T-helper 1 cell treated with Interleukin-12 subunit alpha and Interleukin-12 subunit beta and Interleukin-4 antibody, amounts not matched to agents 30 ng/mL and 1 ng/mL, for 36 hours (primary cell): ENCODE results near the gene SSTR4. TPM values are rescaled to one million over a fixed set of nuclear protein-coding genes. Genes with fewer than 3 reads are reported as not detected.
"Not testable (repeated sequence)": the region's sequence is repeated elsewhere in the genome, so short reads cannot be mapped to it uniquely, and the experiment has no call there.

Experiments used
- intact Hi-C: fragments of 100-400 bp; cut with micrococcal nuclease; formaldehyde crosslinking; loops from one replicate; pipeline ENCODE4 v1.15.1; 2024
- total RNA-seq: library from RNA; stranded (reverse); gene quantifications from 2 replicates; pipeline ENCODE4 v1.2.3, GENCODE V29; 2022

Gene SSTR4
- total RNA-seq, 1 donor from 2014 or later = not detected

GRCh38 chr20:23018432-23018831 is 16.7 kb upstream of the SSTR4 start:
- intact Hi-C loops = no loop called here

- intact Hi-C loops = no loop called here
Observed at GRCh38 chr20:23018941-23019340, 16.2 kb upstream of the SSTR4 start.

DNA sequence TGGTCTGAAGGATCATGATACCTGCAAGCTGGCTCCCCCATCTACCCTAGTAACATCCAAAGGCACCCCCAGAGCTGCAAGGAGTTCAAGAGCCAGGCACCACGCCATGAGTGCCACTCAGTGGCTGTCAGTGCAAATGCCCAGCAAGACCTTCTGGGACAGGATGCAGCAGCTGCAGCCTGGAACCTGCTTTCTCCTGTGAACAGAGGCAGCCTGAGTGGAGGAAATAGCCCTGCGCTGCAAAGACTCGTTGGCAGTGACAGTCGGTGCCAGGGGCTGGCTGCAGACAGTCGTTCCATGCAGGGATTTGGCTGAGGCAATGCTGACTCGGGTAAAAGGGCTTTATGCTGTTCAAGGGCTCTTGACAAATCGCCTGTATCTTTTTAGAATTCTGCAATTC is 15.7 kb upstream of the SSTR4 start:
- intact Hi-C loops = no loop called here

DNA sequence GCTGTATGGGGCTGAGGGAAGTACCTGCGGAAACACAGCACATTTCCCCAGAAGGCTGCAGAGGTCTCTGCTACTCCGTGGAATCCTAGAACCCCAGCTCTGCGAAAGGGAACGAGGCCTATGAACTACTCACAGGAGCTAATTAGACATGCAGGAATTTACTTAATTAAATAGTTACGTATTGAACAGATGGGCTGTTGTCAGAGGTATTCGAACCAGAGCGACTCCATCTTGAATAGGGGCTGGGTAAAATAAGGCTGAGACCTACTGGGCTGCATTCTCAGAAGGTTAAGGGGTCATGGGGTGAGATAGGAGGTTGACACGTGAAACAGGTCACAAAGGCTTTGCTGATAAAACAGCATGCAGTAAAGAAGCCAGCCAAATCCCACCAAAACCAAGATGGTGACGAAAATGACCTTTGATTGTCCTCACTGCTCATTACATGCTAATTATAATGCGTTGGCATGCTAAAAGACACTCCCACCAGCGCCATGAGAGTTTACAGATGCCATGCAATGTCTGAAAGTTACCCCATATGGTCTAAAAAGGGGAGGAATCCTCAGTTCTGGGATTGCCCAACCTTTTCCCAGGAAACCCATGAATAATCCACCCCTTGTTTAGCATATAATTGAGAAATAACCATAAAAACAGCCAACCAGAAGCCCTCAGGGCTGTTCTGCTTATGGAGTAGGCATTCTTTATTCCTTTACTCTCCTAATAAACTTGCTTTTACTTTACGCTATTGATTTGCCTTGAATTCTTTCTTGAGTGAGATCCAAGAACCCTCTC is 14.7 kb upstream of the SSTR4 start:
- intact Hi-C loops = no loop called here

DNA sequence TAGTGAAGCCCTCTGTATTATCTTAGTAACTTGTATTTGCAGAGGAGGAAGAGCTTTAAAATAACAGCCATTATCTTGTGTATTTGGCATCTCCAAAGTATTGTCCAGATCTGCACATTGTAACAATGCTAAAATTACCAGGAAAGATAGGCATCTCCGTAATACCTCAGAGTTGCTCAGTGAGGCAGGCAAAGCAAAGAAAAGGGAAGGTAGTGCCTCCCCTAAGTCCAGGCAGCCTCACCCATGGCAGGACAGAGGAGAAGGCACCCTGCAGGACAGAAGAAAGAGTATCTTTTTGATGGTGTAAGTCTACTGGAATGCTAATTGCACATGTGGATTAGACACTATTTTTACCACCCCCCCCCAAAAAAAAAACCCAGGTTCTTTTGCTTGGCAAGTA is 13.6 kb upstream of the SSTR4 start:
- intact Hi-C loops = no loop called here

- intact Hi-C loops = no loop called here
Observed at GRCh38 chr20:23021951-23022350, 13.2 kb upstream of the SSTR4 start.

DNA sequence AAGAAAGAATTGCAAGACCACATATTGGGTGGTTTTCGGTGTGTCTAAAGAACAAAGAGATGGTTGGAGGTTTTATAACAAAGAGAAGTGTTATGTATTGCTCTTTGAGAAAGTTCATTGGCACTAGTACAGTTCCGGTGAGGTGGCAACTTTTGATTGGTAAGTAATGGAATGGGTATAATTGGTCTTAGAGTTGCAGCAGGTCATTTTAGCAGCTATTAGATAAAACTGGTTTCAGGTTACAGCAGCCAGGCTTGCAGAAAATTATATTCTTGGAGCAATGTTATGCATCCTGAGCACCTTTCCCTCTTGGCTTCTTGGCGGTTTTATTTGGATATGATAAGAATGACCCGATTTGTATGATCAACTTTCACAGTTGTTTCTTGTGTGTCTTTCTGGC is 12.3 kb upstream of the SSTR4 start:
- intact Hi-C loops = no loop called here

DNA sequence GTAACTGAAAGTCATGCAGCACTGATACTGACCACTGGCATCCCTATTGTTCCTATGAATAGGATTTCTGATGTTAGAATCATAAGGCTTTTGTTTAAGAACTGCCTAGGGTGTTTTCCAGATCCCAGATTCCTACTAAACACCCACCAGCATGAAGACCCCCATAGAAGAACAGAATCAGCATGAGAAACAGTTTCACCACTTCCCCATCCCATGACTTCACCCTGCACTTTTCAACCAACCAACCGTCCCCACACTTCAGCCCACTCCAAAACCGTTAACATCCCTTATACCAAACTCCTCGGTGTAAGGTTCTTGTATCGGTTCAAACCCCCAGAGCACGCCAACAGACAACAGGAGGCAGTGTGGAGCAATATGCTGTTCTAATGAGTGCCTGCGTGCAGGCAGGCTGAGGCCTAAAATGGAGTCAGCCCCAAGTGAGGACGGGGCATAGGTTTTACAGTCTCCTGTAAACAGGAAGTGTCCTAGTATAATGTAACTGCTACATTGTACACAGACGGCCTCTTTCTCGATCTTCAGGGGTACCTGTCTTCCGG is 11.4 kb upstream of the SSTR4 start:
- intact Hi-C loops = no loop called here

DNA sequence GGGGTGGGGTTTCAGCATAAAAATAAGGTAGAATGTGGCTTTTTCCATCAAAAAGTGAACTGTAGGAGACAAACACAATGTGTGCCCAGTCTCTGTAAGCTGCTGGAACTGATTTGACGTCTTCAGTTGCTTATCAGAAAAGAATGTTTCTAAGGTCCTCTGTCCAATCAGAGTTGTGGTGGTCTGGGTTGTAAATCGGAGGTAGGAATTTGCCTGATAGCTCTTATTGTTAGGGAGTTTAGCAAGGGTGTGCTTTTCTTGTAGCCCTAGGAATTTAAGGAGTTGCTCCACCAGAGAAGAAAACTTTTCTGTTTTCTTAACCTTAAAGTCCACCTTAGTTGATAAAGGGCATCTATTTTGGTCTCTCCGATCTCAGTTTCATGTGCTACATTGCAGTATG is 10.4 kb upstream of the SSTR4 start:
- intact Hi-C loops = no loop called here

GRCh38 chr20:23025503-23025902 is 9.6 kb upstream of the SSTR4 start:
- intact Hi-C loops = not testable (repeated sequence)

DNA sequence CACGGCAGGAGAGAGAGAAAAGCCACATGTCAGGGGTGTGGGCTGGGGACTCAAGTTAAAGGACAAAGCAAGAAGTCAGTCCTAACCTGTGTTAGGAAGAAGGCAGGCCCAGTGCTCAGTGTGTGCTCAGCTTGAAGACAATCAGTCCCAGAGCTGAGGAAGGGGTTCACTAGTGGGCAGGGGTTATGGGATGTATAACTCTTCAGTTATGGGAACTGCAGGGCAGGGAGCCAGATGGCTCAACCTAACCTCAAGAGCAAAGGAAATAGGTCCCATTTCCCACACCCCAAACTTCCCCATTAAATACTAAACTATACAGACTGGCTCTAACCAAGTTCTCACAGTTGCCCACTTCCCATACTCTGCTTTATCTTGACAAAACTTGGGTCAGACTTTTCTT is 7.4 kb upstream of the SSTR4 start:
- intact Hi-C loops = no loop called here

DNA sequence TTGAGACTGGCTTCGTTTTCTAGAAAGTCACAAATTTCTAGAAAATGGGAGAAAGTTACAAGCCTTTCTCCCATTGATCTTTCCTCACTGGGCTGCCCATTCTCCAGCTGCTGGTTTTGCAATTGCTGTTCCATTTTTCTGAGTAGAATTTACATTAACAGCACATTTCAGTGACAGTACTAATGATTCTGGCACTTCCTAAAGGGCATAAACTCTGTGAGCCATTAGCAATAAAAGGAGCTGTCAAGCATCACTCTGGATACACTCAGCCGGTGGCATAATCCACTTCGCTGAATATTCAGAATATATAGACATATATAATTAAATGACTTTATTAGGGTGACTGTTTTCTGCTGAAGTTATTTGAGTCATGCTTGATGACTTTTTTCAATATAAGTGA is 6.7 kb upstream of the SSTR4 start:
- intact Hi-C loops = no loop called here

- intact Hi-C loops = no loop called here
Observed at GRCh38 chr20:23029324-23029723, 5.8 kb upstream of the SSTR4 start.

- intact Hi-C loops = loop anchor here (10.0 kb wide), 1 partner anchor 57 kb away; no protein-coding TSS in a partner anchor
Observed at GRCh38 chr20:23031346-23031745, 3.8 kb upstream of the SSTR4 start.

- intact Hi-C loops = loop anchor here (10.0 kb wide), 1 partner anchor 57 kb away; no protein-coding TSS in a partner anchor
Observed at GRCh38 chr20:23032056-23032749, 2.9 kb upstream of the SSTR4 start.

- intact Hi-C loops = loop anchor here (10.0 kb wide), 1 partner anchor 58 kb away; no protein-coding TSS in a partner anchor
Observed at GRCh38 chr20:23032750-23033078, 2.4 kb upstream of the SSTR4 start.

DNA sequence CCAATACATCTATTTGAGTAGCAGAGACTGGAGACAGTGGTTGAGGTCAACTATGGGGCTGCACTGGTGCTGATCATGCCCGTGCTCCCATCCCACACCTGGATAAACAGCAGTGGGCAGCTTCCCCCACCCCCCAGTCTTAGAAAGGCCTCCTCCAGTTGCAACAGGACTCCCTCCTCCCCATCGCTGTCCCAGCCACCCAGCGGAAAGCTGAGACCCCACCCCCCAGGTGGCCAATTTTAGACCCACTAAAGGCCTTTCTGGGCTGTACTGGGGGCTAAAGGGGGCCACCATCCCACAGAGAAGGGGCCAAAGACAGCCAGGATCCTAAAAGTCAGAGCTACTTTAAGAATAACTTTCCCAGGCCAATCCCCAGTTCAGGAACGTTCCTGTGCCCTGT is 1.2 kb upstream of the SSTR4 start:
- intact Hi-C loops = loop anchor here (10.0 kb wide), 1 partner anchor 59 kb away; no protein-coding TSS in a partner anchor

DNA sequence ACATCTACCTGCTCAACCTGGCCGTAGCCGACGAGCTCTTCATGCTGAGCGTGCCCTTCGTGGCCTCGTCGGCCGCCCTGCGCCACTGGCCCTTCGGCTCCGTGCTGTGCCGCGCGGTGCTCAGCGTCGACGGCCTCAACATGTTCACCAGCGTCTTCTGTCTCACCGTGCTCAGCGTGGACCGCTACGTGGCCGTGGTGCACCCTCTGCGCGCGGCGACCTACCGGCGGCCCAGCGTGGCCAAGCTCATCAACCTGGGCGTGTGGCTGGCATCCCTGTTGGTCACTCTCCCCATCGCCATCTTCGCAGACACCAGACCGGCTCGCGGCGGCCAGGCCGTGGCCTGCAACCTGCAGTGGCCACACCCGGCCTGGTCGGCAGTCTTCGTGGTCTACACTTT is 619 bp downstream of the SSTR4 start:
- intact Hi-C loops = loop anchor here (10.0 kb wide), 1 partner anchor 61 kb away; no protein-coding TSS in a partner anchor

GRCh38 chr20:23036371-23036770 is 1.3 kb downstream of the SSTR4 start:
- intact Hi-C loops = loop anchor here (10.0 kb wide), 1 partner anchor 62 kb away; no protein-coding TSS in a partner anchor

GRCh38 chr20:23037017-23037481 is 1.9 kb downstream of the SSTR4 start:
- intact Hi-C loops = loop anchor here (10.0 kb wide), 1 partner anchor 62 kb away; no protein-coding TSS in a partner anchor

GRCh38 chr20:23039136-23039875 is 4.2 kb downstream of the SSTR4 start:
- intact Hi-C loops = loop anchor here (10.0 kb wide), 1 partner anchor 65 kb away; no protein-coding TSS in a partner anchor
